ENCODE measurements around the gene RIPOR1.

RIPOR1 gene, protein sequence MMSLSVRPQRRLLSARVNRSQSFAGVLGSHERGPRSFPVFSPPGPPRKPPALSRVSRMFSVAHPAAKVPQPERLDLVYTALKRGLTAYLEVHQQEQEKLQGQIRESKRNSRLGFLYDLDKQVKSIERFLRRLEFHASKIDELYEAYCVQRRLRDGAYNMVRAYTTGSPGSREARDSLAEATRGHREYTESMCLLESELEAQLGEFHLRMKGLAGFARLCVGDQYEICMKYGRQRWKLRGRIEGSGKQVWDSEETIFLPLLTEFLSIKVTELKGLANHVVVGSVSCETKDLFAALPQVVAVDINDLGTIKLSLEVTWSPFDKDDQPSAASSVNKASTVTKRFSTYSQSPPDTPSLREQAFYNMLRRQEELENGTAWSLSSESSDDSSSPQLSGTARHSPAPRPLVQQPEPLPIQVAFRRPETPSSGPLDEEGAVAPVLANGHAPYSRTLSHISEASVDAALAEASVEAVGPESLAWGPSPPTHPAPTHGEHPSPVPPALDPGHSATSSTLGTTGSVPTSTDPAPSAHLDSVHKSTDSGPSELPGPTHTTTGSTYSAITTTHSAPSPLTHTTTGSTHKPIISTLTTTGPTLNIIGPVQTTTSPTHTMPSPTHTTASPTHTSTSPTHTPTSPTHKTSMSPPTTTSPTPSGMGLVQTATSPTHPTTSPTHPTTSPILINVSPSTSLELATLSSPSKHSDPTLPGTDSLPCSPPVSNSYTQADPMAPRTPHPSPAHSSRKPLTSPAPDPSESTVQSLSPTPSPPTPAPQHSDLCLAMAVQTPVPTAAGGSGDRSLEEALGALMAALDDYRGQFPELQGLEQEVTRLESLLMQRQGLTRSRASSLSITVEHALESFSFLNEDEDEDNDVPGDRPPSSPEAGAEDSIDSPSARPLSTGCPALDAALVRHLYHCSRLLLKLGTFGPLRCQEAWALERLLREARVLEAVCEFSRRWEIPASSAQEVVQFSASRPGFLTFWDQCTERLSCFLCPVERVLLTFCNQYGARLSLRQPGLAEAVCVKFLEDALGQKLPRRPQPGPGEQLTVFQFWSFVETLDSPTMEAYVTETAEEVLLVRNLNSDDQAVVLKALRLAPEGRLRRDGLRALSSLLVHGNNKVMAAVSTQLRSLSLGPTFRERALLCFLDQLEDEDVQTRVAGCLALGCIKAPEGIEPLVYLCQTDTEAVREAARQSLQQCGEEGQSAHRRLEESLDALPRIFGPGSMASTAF

DNA sequence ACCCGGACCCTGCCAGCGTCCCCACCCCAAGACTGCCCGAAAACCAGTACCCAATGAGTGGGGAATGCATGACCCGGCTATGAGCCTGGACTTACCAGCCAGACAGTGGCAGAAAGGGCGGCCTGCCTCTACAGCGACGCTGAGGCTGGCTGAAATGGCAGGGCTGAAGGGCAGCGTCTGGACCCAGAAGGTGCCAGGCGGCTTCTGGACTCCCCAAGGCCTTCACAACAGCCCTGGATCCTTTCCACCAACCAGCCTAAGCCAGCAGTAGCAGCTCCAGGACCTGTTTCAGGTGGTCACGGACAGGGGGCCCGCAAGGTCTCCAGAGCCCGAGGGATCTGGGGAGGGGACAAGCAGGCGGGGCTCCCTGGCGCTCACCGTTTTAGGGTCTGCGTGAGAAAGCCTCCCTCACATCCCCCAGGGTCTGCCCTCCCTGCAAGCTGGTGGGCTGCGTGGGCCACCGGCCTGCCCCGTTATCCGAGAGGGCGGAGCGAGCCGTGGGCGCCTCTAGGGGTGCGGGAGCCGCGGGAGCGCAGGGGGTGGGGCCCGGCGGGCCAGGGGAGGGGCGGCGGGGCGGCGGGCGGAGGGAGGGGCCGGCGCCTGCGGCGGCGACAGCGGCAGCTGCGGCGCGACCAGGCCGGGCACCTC is at the start of gene RIPOR1:
Gene RIPOR1, plus strand, starts transcription at position 608 of the 648 bp plus-strand sequence. CDS start 9,618 bp downstream, outside the sequence.
- Histone ChIP-seq H3K4me1 (peaks cover 51 to 80% (median 69%) of the 10 kb centered on the region in 10 experiments), H3K9me3 (replicated peaks in 1 of 11) (no peaks in the 10 kb centered on the region), H3K9ac (peak within 1 kb of the TSS; percentile 84 to 93 (median 89)), H3K27ac (peak within 1 kb of the TSS; percentile 77 to 88 (median 83)), H4K20me1 (peaks cover 13 to 44% (median 34%) of the 10 kb centered on the region in 11 experiments; a peak in 21 of 22 replicates), H3K4me3 (peak within 1 kb of the TSS; percentile 75 to 96 (median 90)), H3K27me3 (no peaks in the 10 kb centered on the region), H3K36me3 (peaks cover 0 to 12% (median 0%) of the 10 kb centered on the region in 11 experiments; a peak in 2 of 22 replicates), H3K4me2 (peak within 1 kb of the TSS; percentile 96 to 100 (median 99))
- TF ChIP-seq Cebpa-rat (IDR thresholded peaks at IDR 0.05), result no peak

DNA sequence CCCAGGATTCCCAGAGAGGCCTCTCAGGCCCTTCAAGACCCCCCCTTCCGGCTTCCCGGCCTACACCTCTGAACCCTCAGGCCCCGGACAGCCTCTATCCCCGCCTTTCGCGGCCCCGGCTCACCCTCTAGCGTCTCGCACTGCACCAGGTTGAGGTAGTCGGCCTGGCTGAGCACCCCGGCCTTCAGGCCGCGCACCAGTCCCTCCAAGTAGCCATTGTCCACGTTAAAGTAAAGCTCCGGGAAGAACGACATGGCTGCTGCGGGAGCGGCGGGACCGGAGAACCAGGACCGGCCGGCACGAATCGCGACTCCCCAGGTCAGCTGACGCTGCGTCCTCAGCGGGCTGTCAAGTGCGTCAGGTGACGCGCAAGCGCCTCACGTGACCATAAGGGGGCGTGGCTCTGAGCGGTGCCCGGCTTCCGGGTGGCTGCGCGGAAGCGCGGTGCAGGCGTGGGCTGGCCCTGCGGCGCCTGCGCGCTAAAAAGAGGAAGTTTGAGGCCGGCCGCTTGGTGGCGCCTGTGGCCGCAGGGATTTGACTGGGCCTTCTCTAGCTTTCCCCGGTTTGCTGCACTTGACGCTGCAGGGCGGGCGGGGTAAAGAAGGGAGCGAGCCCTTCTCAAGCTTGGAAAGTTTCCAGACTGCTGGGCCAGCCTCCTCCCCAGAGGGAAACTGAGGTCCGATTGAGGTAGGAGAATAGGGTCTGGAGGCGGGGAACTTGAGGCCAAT is 47.6 kb upstream of the RIPOR1 start, which contains the start of gene ATP6V0D1:
Gene ATP6V0D1, minus strand, starts transcription at position 325 of the 728 bp plus-strand sequence. Its CDS starts 71 bp downstream, at position 254.
- H3K9ac ChIP-seq, result peak within 1 kb of the TSS; percentile 91 to 100 (median 95)
- H3K27ac ChIP-seq, result peak within 1 kb of the TSS; percentile 91 to 100 (median 99)
- peak within 1 kb of the TSS; percentile 93 to 99 (median 98) for H3K4me2 ChIP-seq
- H4K20me1 ChIP-seq, result peaks cover 23 to 48% (median 38%) of the 10 kb centered on the region in 11 experiments
- peaks cover 60 to 80% (median 71%) of the 10 kb centered on the region in 10 experiments for H3K4me1 ChIP-seq
- H3K4me3 ChIP-seq, result peak within 1 kb of the TSS; percentile 77 to 99 (median 94)
- H3K27me3 ChIP-seq, result no peaks in the 10 kb centered on the region
- TF ChIP-seq Cebpa-rat (IDR thresholded peaks at IDR 0.05), result no peak
- H3K36me3 ChIP-seq, result peaks cover 5 to 55% (median 35%) of the 10 kb centered on the region in 11 experiments; a peak in 20 of 22 replicates
- H3K9me3 ChIP-seq (replicated peaks in 1 of 11), result no peaks in the 10 kb centered on the region

DNA sequence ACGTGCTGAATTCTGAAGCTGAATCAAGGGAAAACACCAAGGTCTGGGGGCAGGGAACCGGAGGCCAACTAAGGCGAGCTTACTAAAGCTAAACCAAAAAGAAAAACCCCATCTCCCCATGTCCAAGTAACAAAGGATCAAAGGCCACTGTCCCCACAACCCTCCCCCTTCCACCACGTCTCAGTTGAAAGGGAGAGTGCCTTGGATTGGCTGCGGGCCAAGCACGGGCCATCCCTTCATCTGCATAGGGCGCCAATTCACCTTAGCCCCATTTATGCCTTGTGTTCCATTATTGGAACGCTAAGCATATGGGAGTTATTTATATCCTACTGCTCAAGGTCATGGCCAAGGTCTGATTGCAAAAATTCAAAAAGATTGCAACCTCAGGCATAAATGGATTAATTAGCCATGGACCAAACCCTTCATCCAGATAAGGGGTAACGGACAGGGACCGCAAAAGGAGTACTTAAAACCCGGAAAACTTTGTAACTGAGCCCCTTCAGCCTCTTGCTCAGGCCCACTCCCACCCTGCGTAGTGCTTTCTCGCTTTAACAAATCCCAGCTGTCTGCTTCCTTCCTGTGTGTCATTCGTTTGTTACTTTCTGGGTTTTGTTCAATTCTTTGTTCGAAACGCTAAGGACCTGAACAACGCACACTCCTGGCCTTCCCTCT is 46.9 kb upstream of the RIPOR1 start:
- Histone ChIP-seq H3K4me1 (peaks cover 67 to 80% (median 75%) of the 10 kb centered on the region in 10 experiments), H4K20me1 (peaks cover 16 to 41% (median 31%) of the 10 kb centered on the region in 11 experiments), H3K4me3 (peak overlapping the region; percentile 77 to 99 (median 94)), H3K27ac (peak overlapping the region; percentile 89 to 100 (median 99)), H3K9ac (peak overlapping the region; percentile 88 to 100 (median 94)), H3K36me3 (peaks cover under 1 to 48% (median 28%) of the 10 kb centered on the region in 11 experiments; a peak in 19 of 22 replicates), H3K9me3 (replicated peaks in 1 of 11) (no peaks in the 10 kb centered on the region), H3K27me3 (no peaks in the 10 kb centered on the region), H3K4me2 (peak overlapping the region; percentile 83 to 99 (median 96))
- TF ChIP-seq Cebpa-rat (IDR thresholded peaks at IDR 0.05), result no peak

DNA sequence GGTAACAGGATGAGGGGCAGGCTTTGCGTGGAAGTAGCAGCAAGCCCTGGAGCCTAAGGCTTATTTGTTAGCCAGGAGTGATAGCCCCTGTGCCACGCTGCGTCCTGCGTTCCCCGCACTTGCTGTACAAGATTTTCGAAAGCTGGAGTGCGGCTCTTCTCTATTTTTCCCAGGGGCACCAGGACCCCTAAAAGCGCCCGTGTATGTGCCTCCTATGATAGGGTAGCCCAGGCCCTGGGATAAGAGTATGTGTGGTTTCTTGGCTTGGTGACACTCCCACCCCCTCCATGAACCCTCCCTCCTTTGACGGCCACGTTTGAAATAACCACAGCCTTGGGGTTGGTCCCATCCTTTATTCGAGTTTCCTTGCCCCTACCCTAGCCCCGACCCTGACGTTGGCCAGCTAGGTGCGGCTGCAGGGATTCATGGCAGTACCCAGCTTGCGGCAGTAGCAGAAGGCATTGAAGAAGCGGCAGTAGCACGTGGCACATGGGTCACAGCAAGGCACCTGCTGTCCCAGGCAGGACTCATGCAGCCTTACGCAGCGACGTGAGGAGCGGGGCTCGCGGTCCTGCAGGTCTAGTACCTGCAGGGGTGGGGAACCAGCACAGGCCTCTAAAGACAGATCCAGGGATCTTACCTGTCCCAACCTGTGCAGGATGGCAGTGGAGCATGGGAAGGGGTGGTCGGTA is 46.2 kb upstream of the RIPOR1 start:
- Histone ChIP-seq H4K20me1 (peaks cover 16 to 35% (median 25%) of the 10 kb centered on the region in 11 experiments; a peak in 21 of 22 replicates), H3K4me2 (peak overlapping the region; percentile 83 to 99 (median 96)), H3K4me1 (peaks cover 68 to 86% (median 79%) of the 10 kb centered on the region in 10 experiments), H3K27ac (peak overlapping the region; percentile 89 to 100 (median 99)), H3K4me3 (peak overlapping the region; percentile 77 to 99 (median 94)), H3K27me3 (no peaks in the 10 kb centered on the region), H3K9me3 (replicated peaks in 1 of 11) (no peaks in the 10 kb centered on the region), H3K36me3 (peaks cover 0 to 43% (median 22%) of the 10 kb centered on the region in 11 experiments; a peak in 18 of 22 replicates), H3K9ac (peak overlapping the region; percentile 88 to 100 (median 94))
- TF ChIP-seq Cebpa-rat (IDR thresholded peaks at IDR 0.05), result no peak

DNA sequence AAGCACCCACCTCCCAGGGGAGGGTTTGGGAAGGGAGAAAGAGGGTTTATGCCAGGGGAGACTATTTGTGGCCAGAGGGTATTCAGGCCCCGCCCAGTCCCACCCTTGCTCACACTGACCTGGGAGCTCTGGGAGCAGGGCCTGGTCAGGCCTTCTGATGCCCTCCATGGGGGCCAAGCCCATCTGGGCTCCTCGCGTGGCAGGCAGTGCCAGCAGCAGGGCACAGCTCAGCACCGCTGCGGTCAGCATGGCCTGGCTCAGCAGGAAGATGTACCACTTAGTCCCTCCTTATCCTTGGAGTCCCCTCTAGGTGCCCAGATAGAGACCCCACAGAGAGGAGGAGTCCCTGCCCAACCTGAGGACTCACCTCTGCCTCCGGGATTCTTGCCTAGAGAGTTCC is 45.5 kb upstream of the RIPOR1 start, which contains the start of gene AGRP:
Gene AGRP, minus strand, starts transcription at position 398 of the 400 bp plus-strand sequence. Its CDS starts 149 bp downstream, at position 249.
- TF ChIP-seq Cebpa-rat (IDR thresholded peaks at IDR 0.05), result no peak
- H3K4me3 ChIP-seq, result peak within 1 kb of the TSS; percentile 77 to 99 (median 94)
- no peaks in the 10 kb centered on the region for H3K9me3 ChIP-seq (replicated peaks in 1 of 11)
- H3K27ac ChIP-seq, result peak within 1 kb of the TSS; percentile 89 to 100 (median 99)
- peak within 1 kb of the TSS; percentile 83 to 99 (median 96) for H3K4me2 ChIP-seq
- H3K9ac ChIP-seq, result peak within 1 kb of the TSS; percentile 88 to 100 (median 94)
- H3K36me3 ChIP-seq, result peaks cover 0 to 35% (median 14%) of the 10 kb centered on the region in 11 experiments; a peak in 17 of 22 replicates
- H3K4me1 ChIP-seq, result peaks cover 68 to 86% (median 82%) of the 10 kb centered on the region in 10 experiments
- no peaks in the 10 kb centered on the region for H3K27me3 ChIP-seq
- H4K20me1 ChIP-seq, result peaks cover 8 to 27% (median 17%) of the 10 kb centered on the region in 11 experiments; a peak in 20 of 22 replicates

DNA sequence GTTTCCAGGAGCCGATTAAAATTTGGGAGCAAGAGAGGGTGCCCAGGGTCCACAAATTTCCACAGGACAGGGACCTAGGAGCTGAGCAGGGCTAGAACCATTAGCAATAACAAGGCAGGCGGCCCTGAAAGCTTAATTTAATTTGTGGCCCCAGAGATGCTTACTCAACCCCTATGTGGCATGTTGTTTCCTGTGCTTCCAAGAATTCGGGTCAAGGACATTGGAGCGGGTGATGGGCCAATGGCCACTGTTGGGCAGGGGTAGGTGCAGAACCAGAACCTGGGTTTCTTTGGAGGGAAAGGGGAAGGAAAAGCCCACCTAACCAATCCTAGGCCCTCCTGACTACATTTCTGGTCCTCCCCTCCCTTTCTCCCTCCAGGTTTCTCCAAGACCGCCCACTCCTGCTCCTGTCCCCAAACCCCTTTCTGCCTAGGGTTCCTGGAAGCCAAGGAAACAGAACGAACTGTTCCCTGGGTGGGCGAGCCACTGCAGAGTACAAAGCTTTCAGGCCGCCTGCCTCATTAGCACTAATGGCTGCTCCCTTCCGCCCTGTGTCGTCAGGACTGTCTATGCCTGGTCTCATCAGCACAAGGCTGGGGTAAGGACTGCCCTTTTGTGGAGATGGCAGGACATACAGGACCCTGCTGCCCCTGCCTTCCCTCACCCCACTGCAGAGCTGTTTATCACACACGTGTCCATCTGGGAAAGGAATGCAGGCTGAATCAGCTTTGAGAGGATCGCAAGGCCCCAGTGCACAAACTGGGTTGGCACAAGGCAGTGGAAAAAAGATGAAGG is 44.7 kb upstream of the RIPOR1 start:
- Histone ChIP-seq H3K36me3 (peaks cover 0 to 28% (median 9%) of the 10 kb centered on the region in 11 experiments; a peak in 11 of 22 replicates), H3K4me3 (peak overlapping the region in 8 of 10 experiments; percentile 8 to 99 (median 94); a peak in 11 of 20 replicates), H4K20me1 (peaks cover 6 to 19% (median 10%) of the 10 kb centered on the region in 11 experiments; a peak in 20 of 22 replicates), H3K9ac (peak overlapping the region; percentile 88 to 100 (median 94)), H3K27ac (peak overlapping the region; percentile 89 to 100 (median 99)), H3K4me2 (peak overlapping the region; percentile 83 to 99 (median 96)), H3K9me3 (replicated peaks in 1 of 11) (no peaks in the 10 kb centered on the region), H3K27me3 (no peaks in the 10 kb centered on the region), H3K4me1 (peaks cover 71 to 84% (median 82%) of the 10 kb centered on the region in 10 experiments)
- no peak for TF ChIP-seq Cebpa-rat (IDR thresholded peaks at IDR 0.05)
